ENCODE measurements around the gene SKOR2.

Gene SKOR2

DNA sequence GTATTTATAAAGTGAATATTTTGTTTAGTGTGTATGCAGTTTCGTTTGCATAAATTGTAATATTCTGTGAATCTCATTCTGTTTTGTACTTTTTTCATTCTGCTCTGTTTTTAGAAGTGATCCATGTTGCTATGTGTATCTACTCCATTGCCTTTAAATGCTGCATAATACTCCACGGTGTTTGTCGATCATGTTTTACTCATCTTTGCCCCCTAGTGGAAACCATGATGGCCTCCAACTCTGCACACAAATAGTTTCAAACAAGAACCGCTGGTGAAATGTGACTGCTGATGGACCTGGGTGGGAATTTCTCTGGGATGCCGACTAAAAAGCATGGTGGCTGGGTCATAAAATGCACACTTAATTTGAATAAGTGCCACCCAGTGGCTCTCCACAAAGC, 32.0 kb upstream of the SKOR2 start:
- WGBS, 2 experiments: 36 to 42% methylated on average over 5 of the region's 5 CpGs
- no peaks in the 10 kb centered on the region for H3K4me1 ChIP-seq (ENCODE audit: control insufficient read depth, insufficient read depth, low read length)

DNA sequence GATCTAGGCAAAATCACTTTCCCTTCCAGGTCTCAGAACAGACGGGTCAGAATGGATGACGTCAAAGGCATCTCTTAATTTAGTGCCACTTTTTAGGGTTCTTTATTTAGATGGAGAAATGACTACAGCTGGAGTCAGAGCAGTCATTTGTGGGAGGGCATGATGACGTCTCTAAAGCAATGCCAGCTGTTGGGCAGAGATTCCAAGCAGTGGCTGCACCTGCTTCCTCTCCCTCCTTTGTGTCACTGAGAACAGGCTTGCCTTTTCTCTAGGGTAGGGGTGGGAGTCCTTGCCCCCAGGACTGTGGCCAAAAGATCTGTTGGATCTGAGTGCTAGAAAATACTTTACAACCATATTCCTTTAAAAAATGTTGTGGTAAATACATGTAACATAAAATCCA, 28.7 kb upstream of the SKOR2 start:
- H3K27ac ChIP-seq (ENCODE audit: insufficient read depth, low read depth, low read length, poor library complexity, severe bottlenecking): no peak overlapping the region
- no peak overlapping the region for H3K4me3 ChIP-seq (ENCODE audit: insufficient read depth, low read depth, low read length)
- no peaks in the 10 kb centered on the region for H3K4me1 ChIP-seq (ENCODE audit: control insufficient read depth, insufficient read depth, low read length)
- H3K36me3 ChIP-seq (ENCODE audit: control insufficient read depth, insufficient read depth, low read length): no peaks in the 10 kb centered on the region
- H3K9me3 ChIP-seq (ENCODE audit: control insufficient read depth, low read length): no peaks in the 10 kb centered on the region
- H3K27me3 ChIP-seq (ENCODE audit: control insufficient read depth, insufficient read depth, low read length, poor library complexity, severe bottlenecking): no peaks in the 10 kb centered on the region
- WGBS, 2 experiments: 87% methylated on average over 3 of the region's 3 CpGs

More for the DNA sequence above, 32.0 kb upstream of the SKOR2 start:
- Histone ChIP-seq H3K36me3 (ENCODE audit: control insufficient read depth, insufficient read depth, low read length) (no peaks in the 10 kb centered on the region), H3K27ac (ENCODE audit: insufficient read depth, low read depth, low read length, poor library complexity, severe bottlenecking) (no peak overlapping the region), H3K27me3 (ENCODE audit: control insufficient read depth, insufficient read depth, low read length, poor library complexity, severe bottlenecking) (no peaks in the 10 kb centered on the region), H3K9me3 (ENCODE audit: control insufficient read depth, low read length) (no peaks in the 10 kb centered on the region), H3K4me3 (ENCODE audit: insufficient read depth, low read depth, low read length) (no peak overlapping the region)

DNA sequence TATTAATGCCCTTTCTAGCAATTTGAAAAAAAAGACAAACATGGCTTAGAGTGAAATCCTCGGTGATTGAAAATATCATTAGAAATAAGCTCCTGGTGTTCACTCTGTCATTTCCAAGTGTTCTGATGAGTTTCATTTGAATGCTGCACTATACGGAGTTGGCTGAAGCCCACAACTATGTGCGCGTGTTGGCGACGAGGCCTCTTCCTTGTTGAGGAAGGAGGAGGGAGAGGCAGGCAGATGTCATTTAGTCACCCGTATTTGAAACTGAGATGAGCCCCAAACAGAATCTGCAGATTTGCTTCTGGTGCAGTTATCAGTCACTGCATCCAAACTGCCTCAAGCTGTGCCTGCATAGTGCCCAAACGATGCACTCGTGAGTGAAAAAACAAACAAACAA, 23.5 kb upstream of the SKOR2 start:
- 75 to 83% methylated on average over 9 of the region's 9 CpGs for WGBS, 2 experiments

DNA sequence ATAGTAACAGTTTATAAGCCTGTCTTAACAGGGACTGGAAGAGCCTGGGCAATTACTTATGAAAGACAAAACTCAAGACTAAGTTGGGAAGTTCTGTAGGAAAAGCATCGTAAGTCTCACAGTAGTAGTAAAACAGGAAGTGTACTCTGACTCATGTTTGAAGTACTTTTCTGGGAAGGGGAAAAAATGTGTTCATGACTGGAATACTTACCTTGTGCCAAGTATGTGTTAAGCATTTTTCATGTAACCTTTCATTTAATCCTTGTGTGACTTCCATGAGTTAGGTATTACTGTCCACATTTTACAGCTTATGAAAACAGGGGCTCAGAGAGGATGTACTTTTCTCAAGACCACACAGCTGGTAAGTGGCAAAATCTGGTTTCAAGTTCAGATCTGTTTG, 13.7 kb upstream of the SKOR2 start:
- H3K4me1 ChIP-seq (ENCODE audit: control insufficient read depth, insufficient read depth, low read length): no peaks in the 10 kb centered on the region

More for the DNA sequence above, 23.5 kb upstream of the SKOR2 start:
- Histone ChIP-seq H3K27me3 (ENCODE audit: control insufficient read depth, insufficient read depth, low read length, poor library complexity, severe bottlenecking) (no peaks in the 10 kb centered on the region), H3K9me3 (ENCODE audit: control insufficient read depth, low read length) (no peaks in the 10 kb centered on the region), H3K36me3 (ENCODE audit: control insufficient read depth, insufficient read depth, low read length) (no peaks in the 10 kb centered on the region), H3K4me1 (ENCODE audit: control insufficient read depth, insufficient read depth, low read length) (no peaks in the 10 kb centered on the region), H3K27ac (ENCODE audit: insufficient read depth, low read depth, low read length, poor library complexity, severe bottlenecking) (no peak overlapping the region), H3K4me3 (ENCODE audit: insufficient read depth, low read depth, low read length) (no peak overlapping the region)

DNA sequence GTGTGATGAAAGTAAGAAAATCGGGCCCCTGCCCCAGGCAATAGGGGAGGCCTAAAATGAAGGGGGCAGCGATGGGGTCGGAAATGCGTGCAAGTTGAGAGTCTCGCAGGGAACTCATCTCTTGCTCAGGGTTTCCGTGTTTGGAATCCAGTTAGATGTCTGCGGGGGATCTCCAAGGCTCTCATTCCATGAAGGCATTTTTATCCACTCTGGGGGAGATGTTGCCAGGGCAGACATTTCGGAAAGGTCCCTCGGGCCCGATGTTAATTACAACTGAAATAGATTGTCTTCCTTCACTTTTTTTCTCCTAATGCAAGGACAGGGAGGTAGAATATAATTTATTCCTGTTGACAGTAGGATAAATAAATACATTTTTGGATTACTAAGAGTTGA, 12.8 kb upstream of the SKOR2 start:
- Histone ChIP-seq H3K27ac (ENCODE audit: insufficient read depth, low read depth, low read length, poor library complexity, severe bottlenecking) (no peak overlapping the region), H3K36me3 (ENCODE audit: control insufficient read depth, insufficient read depth, low read length) (no peaks in the 10 kb centered on the region), H3K27me3 (ENCODE audit: control insufficient read depth, insufficient read depth, low read length, poor library complexity, severe bottlenecking) (peaks cover 75% of the 10 kb centered on the region), H3K4me3 (ENCODE audit: insufficient read depth, low read depth, low read length) (peak overlapping the region; percentile 67), H3K9me3 (ENCODE audit: control insufficient read depth, low read length) (no peaks in the 10 kb centered on the region), H3K4me1 (ENCODE audit: control insufficient read depth, insufficient read depth, low read length) (no peaks in the 10 kb centered on the region)
- 8 to 19% methylated on average over 7 to 10 of the region's 10 CpGs for WGBS, 2 experiments

More for the DNA sequence above, 13.7 kb upstream of the SKOR2 start:
- WGBS, 2 experiments: 93% methylated on average over 1 of the region's 1 CpG
- no peak overlapping the region for H3K27ac ChIP-seq (ENCODE audit: insufficient read depth, low read depth, low read length, poor library complexity, severe bottlenecking)
- H3K4me3 ChIP-seq (ENCODE audit: insufficient read depth, low read depth, low read length): no peak overlapping the region
- H3K27me3 ChIP-seq (ENCODE audit: control insufficient read depth, insufficient read depth, low read length, poor library complexity, severe bottlenecking): peaks cover 66% of the 10 kb centered on the region
- H3K36me3 ChIP-seq (ENCODE audit: control insufficient read depth, insufficient read depth, low read length): no peaks in the 10 kb centered on the region
- no peaks in the 10 kb centered on the region for H3K9me3 ChIP-seq (ENCODE audit: control insufficient read depth, low read length)

DNA sequence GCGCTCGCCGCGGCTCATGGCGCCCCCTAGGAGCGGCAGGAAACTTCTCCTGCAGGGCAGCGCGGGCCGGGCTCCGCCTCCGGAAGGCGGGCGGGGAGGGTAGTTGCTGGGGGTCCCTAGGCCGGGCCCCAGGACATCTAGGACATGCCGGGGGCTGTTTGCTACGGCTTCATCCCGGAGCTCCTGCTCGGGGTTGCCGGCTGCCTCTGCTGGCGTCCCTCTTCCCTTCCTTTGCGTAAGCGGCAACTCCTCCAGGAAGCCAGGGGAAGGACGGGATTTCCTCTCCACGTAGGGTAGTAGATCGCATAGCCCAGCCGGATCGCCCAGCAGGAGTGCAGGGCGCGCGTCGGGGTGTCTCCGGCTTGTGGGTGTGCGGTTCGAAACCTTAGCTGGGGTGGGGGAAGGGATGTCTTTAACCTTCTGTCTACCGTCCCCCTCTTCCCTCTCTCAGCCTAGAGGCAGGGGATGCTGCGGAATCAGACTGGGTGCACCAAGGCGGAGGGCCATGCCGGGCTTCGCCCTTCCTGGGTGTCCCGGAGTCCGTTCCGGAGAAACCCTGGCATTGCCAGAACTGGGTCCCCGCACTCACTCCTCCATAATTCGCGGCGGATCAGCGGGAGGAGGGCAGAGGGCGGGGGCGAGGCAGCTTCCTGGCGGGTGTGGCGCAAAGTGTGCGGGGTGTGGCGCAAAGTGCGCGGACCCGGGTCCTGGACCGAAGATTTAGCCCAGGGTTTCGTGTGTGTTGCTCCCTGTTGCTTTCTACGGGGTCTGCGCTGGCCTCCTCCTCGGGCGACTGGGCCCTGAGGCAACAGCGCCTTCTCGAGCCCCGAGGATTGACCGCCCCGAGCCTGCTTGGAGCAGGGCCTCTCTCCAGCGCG, 12.2 kb upstream of the SKOR2 start:
- H3K27me3 ChIP-seq (ENCODE audit: control insufficient read depth, insufficient read depth, low read length, poor library complexity, severe bottlenecking): peaks cover 81% of the 10 kb centered on the region
- H3K36me3 ChIP-seq (ENCODE audit: control insufficient read depth, insufficient read depth, low read length): no peaks in the 10 kb centered on the region

DNA sequence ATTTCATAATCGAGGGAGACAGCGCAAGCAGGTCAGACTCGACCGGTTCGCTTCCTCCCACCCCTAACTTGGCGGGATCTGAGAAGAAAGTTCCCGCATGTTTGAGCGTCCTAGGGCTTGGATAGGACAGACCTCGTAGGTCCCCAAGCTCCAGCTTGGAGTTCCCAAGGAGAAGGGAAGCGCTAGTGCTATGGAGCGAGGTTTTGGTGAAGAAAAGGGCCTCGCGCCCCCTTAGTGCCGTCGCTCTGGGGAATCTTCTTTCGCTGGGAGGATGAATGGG, 11.6 kb upstream of the SKOR2 start:
- WGBS, 2 experiments: 0 to 1% methylated on average over 16 of the region's 16 CpGs
- Histone ChIP-seq H3K4me1 (ENCODE audit: control insufficient read depth, insufficient read depth, low read length) (no peaks in the 10 kb centered on the region), H3K27ac (ENCODE audit: insufficient read depth, low read depth, low read length, poor library complexity, severe bottlenecking) (no peak overlapping the region), H3K36me3 (ENCODE audit: control insufficient read depth, insufficient read depth, low read length) (no peaks in the 10 kb centered on the region), H3K4me3 (ENCODE audit: insufficient read depth, low read depth, low read length) (peak overlapping the region; percentile 67), H3K9me3 (ENCODE audit: control insufficient read depth, low read length) (no peaks in the 10 kb centered on the region), H3K27me3 (ENCODE audit: control insufficient read depth, insufficient read depth, low read length, poor library complexity, severe bottlenecking) (peaks cover 87% of the 10 kb centered on the region)

More for the DNA sequence above, 12.2 kb upstream of the SKOR2 start:
- Histone ChIP-seq H3K27ac (ENCODE audit: insufficient read depth, low read depth, low read length, poor library complexity, severe bottlenecking) (no peak overlapping the region), H3K9me3 (ENCODE audit: control insufficient read depth, low read length) (no peaks in the 10 kb centered on the region), H3K4me1 (ENCODE audit: control insufficient read depth, insufficient read depth, low read length) (no peaks in the 10 kb centered on the region), H3K4me3 (ENCODE audit: insufficient read depth, low read depth, low read length) (peak overlapping the region; percentile 67)
- 0 to 1% methylated on average over 69 of the region's 69 CpGs for WGBS, 2 experiments

DNA sequence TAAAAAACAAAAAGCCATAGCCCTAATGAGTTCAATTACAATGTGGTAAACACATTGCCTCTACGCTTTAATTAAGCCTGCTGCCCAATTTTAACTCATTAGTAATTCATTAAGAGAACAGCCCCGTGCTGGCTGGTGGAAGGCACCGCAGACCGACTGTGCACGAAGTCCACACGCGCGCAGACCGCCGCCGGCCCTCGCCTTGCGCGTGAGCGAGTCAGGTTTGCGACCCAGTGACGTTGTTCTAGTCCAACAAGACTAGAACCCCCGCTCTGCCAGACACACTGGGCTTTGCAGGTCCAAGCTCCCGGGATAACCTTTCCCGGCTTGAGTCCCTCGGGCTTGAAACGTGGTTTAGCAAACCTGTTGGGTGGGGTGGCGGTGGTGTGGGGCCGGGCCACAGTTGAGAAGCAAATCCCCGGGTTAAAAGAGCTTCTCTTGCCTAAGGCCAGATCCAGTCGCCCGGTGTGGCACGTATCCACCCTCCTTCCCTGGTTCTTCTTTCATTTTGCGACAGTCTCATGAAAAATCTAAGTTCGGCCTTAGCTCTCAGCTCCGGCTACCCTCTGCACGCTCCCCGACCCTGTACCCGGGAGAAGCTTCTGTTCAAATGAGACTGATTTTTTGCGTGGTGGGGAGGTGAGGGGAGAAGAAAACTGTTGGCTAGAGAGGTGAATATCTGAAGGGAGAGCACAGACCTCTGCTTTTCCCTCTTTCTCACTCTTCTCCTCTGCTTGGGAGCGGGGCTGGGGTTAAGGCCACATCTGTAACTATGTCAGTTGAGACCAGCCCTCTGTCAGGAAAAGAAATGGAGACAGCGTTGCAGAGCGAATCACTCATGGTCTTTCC, 11.1 kb upstream of the SKOR2 start:
- Histone ChIP-seq H3K4me3 (ENCODE audit: insufficient read depth, low read depth, low read length) (peak overlapping the region; percentile 67), H3K36me3 (ENCODE audit: control insufficient read depth, insufficient read depth, low read length) (no peaks in the 10 kb centered on the region), H3K9me3 (ENCODE audit: control insufficient read depth, low read length) (no peaks in the 10 kb centered on the region), H3K27ac (ENCODE audit: insufficient read depth, low read depth, low read length, poor library complexity, severe bottlenecking) (no peak overlapping the region), H3K4me1 (ENCODE audit: control insufficient read depth, insufficient read depth, low read length) (no peaks in the 10 kb centered on the region), H3K27me3 (ENCODE audit: control insufficient read depth, insufficient read depth, low read length, poor library complexity, severe bottlenecking) (peaks cover 93% of the 10 kb centered on the region)
- WGBS, 2 experiments: 6 to 7% methylated on average over 38 of the region's 38 CpGs

DNA sequence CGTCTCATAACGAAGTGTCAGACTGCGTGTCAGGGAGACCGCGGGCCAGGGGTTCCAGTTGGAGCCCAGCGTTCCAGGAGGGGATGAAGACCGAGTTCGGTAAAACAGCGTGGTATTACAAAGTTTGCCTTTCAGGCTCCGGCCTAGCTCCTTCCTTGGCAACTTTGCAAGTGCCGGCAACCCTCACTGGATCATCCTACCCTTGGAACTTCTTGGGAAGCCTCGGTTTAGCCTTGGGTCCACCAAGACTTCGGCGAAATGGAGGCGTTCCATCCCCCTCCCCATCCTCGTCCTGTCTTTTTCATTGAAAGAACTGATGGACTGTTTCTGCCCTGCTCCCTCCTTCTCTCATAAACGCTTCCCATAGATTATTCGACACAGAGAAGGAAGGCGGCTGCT, 10.4 kb upstream of the SKOR2 start:
- Histone ChIP-seq H3K36me3 (ENCODE audit: control insufficient read depth, insufficient read depth, low read length) (no peaks in the 10 kb centered on the region), H3K9me3 (ENCODE audit: control insufficient read depth, low read length) (no peaks in the 10 kb centered on the region), H3K27ac (ENCODE audit: insufficient read depth, low read depth, low read length, poor library complexity, severe bottlenecking) (no peak overlapping the region), H3K27me3 (ENCODE audit: control insufficient read depth, insufficient read depth, low read length, poor library complexity, severe bottlenecking) (peaks cover 99% of the 10 kb centered on the region), H3K4me3 (ENCODE audit: insufficient read depth, low read depth, low read length) (no peak overlapping the region), H3K4me1 (ENCODE audit: control insufficient read depth, insufficient read depth, low read length) (no peaks in the 10 kb centered on the region)
- 4 to 6% methylated on average over 19 of the region's 19 CpGs for WGBS, 2 experiments

DNA sequence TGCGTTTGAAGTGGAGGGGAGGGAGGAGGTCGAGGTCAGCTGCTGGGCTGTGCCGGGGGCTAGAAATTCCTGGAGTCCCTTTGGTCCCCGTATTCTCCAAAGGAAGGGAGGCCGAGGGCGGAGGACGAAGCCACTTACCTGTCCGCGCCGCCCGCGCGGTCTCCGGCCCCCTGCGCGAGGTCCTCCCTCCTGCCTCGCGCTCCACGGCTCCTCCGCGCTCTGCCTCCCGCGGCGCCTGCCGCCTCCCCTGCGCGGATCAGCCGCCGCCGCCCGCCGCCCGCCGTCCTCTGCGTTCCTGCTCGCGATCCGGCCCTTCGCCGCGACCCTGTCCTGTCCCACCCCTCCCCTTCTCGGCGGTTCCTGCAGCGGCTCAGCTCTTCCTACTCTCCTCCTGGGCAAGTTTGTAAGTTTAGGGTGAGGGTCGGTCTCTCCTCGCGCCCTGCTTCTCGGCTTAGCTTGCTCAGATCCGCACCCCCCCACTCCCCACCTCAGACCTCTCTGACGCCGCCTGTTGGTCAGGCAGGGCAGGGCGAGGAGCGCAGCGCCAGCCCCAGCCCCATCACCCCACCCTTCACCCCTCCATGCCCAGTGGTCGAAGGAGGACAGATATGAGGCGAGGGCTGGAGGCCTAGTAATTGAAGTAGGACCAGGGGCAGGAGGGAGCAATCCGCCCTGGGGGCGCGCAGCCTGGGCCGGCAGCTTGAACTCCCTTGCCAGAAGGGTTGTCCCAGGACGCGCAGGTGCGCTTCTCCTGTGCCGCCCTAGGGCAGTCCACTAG, 9.7 kb upstream of the SKOR2 start:
- Histone ChIP-seq H3K27ac (ENCODE audit: insufficient read depth, low read depth, low read length, poor library complexity, severe bottlenecking) (no peak overlapping the region), H3K4me3 (ENCODE audit: insufficient read depth, low read depth, low read length) (no peak overlapping the region), H3K4me1 (ENCODE audit: control insufficient read depth, insufficient read depth, low read length) (no peaks in the 10 kb centered on the region), H3K36me3 (ENCODE audit: control insufficient read depth, insufficient read depth, low read length) (no peaks in the 10 kb centered on the region), H3K27me3 (ENCODE audit: control insufficient read depth, insufficient read depth, low read length, poor library complexity, severe bottlenecking) (peaks cover 100% of the 10 kb centered on the region), H3K9me3 (ENCODE audit: control insufficient read depth, low read length) (no peaks in the 10 kb centered on the region)
- WGBS, 2 experiments: 3 to 4% methylated on average over 64 of the region's 64 CpGs
